Activated gamma-delta T cell treated with Interleukin-2 at 50 U/mL for 16 hours (primary cell): Measurements from ENCODE around the gene DEPP1.

Experiments
- DNase-seq: peaks from one replicate; pipeline ENCODE4 v3.0.0-alpha.2; 2020

The DEPP1 gene

DNA sequence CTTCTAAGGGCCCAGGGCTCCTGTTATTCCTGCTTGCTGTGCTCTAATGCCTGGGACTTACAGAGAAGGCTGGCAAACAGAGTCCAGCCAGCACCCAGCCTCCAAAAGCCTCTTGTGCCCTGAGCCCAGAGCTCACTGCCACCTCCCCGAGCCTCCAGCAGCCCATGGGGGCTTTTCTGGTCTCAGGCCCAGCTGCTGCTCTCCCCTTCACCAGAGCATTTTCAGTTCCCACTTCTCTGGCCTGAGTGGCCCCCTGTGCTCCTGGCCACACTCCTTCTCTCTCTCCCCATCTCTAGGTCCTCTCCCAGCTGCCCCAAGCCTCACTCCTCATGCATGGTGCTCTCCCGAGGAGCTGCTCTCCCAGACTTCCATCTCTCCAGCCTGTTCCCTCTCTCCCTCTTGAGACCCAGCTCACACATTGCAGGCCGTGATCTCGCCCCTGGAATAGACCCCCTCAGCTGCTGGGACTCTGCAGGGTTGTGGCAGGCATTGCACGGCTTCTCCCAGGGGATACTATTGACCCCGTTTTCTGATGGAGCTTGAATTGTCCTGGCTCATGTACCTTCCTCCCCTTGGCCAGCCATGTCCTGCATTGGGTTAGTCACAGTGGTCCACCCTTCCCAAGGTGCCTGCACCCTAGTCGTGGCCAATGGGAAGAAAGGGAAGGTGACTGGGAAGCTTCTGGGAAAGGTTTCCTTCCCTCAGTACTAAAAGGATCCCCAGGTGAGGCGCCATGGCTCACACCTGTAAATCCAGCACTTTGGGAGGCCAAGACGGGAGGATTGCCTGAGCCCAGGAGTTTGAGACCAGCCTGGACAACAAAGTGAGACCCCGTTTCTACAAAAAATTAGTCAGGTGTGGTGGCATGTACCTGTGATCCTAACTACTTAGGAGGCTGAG lies 28.0 kb downstream of the DEPP1 start:
- DNase-seq: no peak

DNA sequence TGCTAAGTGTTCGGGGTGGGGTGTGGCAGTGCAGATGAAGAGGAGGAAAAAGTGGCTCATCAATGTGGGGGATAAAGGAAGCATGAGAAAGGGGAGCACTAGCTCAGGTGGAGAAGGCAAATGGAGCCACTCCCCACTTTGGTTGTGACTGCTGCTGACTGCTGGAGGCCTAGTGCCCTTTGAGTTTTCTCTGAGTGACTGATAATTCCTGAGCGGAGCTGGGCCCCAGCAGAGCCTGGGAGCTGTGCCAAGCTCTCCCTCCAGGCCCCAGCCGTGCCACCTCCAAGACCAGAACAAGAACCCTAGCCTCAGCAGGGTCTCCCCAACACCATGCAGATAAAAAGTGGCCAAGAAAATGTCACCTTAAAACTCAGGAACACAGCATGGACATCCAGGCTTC lies 28.7 kb downstream of the DEPP1 start:
- no peak for DNase-seq

- no peak for DNase-seq
These were observed 29.3 kb downstream of the DEPP1 start for GRCh38 chr10:44949127-44949802.

- DNase-seq: no peak
These were observed 30.0 kb downstream of the DEPP1 start for GRCh38 chr10:44948642-44949041.

DNA sequence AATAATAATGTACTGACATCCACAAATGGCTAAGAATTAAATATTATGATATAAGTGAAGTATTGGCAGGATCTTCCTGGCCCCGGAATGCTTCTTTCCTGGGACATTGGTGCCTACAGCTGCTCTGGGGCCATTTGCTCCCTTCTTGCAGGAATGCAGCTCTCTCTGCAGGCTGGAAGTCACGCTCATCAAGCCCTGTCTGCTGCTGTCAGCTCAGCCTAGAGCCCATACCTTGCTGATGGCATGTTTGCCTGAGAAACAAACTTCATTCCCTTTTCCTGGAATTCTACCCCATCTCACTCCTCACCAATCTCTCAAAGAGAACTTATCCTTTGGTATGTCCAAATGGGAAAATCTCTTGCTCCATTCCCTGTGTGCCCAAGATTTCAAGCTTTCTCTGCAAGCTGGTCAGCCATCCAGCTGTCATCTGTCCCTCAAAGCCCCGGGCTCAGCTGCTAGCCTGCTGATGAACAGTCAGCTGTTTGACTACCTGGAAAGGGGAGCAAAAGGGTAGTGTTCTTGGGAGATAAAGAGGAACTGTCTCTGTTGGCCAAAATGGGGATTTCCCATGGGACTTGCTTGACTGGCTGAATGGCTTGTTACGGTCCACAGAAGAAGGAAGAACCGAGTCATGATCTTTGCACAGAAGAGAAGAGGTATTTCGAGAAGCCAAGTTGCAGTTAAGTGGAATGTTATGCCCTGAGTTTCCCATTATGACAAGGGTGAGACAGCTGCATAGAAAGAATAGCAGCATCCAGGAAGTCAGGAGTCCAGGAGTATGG lies 31.0 kb downstream of the DEPP1 start:
- DNase-seq: no peak

GRCh38 chr10:44946205-44946604 lies 32.4 kb downstream of the DEPP1 start:
- no peak for DNase-seq

DNA sequence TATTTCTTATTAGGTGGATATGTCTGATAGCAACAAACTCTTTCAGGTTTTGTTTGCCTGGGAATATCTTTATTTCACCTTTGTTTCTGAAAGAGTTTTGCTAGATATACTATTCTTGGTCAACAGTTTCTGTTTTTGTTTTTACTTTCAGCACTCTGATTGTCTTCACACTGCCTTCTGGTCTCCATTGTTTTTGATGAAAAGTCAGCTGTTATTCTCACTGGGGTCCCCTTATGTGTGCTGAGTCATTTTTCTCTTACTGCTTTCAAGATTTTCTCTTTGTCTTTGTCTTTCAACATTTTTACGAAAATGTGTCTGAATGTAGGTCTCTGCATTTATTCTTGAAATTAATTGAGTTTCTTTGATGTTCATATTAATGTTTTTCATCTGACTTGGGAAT lies 34.3 kb downstream of the DEPP1 start:
- DNase-seq: no peak

GRCh38 chr10:44939691-44940401 lies 38.8 kb downstream of the DEPP1 start:
- no peak for DNase-seq

DNA sequence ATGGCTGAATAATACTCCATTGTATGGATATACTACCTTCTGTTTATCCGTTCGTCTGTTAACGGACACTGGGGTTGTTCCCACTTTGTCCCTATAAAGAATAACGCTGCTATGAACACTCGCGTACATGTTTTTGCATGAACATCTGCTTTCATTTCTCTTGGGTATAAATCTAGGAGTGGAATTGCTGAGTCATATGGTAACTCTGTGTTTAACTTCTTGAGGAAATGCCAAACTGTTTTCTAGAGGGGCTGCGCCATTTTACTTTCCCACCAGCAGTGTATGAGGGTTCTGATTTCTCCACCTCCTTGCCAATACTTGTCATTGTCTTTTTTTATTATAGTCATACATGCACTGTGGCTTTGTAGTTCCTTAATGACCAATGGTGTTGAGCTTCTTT lies 39.7 kb downstream of the DEPP1 start:
- no peak for DNase-seq

- no peak for DNase-seq
These were observed 41.2 kb downstream of the DEPP1 start for GRCh38 chr10:44937196-44938005.

DNA sequence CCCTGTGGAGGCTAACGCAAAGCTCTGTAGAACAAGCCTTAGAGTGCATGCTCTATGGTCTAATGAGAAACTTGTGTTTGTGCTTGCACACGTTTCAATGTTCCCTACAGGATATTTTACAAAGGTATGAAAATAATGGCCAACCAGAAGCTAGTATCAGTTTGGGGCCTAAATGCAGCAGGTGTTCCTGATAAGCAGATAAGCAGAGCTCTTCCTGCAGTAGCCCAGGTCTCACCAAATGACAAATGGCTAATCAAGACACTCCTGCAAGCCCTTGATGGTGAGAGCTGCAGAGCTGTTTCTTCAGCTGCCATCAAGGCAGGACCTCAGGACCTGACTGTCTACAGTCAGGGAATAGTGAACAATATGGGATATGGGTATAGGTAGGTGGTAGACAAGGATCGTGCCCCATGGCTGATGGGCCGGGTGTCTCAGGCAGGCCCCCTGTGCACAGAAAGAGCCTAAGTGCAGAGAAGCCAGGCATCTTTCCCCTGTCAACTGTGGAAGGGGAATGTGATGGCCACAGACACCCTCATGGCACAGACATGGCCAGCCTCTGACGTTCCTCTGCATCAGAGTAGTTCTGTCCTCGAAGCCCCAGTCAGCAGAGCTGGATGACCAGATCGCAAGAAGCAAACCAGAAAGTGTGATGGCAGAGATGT lies 42.2 kb downstream of the DEPP1 start:
- no peak for DNase-seq

DNA sequence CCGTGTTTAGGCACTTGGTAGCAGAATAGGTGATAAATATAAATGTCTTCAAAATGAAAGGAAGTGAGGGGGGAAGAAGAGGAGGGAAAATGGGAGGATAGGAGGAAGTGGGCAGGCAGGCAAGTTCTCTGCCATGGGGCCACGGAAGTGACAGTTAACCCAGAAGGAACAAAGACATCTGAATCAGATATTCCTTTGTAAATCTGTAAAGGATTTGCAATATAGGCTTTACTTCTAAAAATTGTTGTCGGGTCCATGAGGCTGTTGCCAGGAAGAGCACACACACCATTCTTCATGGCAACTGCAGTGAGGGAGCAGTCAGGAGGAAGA lies 42.7 kb downstream of the DEPP1 start:
- DNase-seq: no peak

DNA sequence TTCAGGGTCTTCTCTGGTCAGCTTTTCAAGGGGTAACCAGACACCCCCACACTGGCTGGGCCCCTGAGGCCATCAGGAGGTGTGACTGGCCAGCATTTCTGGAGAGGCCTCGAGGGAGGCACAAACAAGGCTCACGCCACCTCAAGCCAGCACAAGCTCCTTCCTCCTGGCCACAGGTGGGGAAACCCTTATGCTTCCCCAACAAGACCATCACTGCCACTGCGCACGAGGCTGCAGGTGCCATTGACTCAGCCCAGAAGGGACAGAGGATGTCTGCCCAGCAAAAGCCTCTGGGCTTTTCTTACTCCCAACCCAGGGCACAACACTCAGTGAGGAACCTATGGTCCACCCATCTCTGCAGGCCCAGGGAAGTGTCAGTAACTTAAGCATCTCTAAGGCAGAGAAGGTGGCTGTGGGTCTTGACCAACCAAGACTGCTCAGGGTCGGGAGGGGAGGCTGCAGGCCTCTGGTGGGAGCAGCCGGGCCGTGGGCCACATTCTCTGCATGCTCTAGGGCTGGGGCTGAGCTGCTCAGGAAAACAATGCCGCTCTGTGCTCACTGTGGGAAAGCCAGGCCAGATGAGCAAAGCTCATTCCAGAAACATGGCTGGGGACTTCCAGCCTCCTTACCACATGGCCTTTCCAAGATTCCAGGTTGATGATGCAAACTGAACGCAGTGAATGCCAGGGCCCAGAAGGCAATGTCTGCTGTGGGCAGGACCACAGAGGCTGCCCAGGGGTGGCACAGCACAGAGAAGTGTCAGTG lies 43.2 kb downstream of the DEPP1 start:
- DNase-seq: no peak

GRCh38 chr10:44934416-44935200 lies 44.0 kb downstream of the DEPP1 start:
- no peak for DNase-seq

DNA sequence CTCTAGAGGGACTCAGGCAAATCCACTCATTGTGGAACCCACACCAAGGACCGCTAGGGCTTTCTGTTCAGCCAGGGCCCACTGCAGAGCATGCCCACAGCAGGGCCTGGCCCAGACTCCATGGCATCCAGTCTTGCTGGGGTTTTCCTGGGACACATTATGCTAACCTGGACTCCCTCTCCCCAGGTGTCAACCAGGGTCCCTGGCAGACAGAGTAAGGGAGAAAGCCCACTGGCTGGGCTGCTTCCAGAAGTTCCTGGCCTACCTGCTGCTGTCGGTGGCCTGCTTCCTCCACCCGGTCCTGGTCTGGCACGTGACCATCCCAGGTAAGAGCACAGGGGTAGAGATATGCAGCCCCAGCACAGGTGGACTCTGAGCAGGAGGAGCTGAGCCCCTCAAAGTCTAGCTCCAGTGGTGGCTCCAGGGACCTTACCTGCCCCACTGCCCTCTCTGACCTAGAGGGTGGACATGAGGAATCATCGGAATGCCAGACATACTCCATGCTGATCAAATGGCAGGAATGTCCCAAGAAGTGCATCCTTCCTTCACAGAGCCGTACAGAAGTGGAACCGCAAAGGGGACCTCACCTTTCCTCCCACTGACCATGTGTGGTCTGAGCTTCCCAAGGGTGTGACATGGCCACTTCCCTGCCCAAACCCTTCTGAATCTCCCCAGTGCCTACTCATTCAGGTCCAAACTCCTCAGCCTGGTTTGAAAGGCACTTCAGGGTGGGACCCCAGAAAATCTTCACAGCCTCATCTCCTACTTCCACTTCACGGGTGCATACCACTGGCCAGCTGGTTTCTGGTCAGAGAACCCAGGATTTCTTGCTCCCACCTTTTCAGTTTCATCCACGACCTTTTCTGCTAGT lies 44.9 kb downstream of the DEPP1 start:
- DNase-seq: no peak

GRCh38 chr10:44932517-44933450 lies 45.8 kb downstream of the DEPP1 start:
- peak; percentile 87 for DNase-seq

GRCh38 chr10:44931621-44932516 lies 46.7 kb downstream of the DEPP1 start:
- no peak for DNase-seq
